Activated CD8-positive, alpha-beta T cell treated with anti-CD3 and anti-CD28 coated beads, Interleukin-2, amount 10 ng/mL, durations not matched to agents 7 days and 5 days (primary cell): ENCODE results near the gene OR4C15. TPM values are rescaled to one million over a fixed set of nuclear protein-coding genes. Genes with fewer than 3 reads are reported as not detected.

Experiments
- ATAC-seq: fragments of 150-1000 bp; cut with Tn5 transposase; one replicate; pipeline ENCODE4 v1.10.0; 2021; ENCODE audit warnings: moderate library complexity
- CTCF ChIA-PET: fragments of 350-600 bp; sonication (Branson Sonifier 250); formaldehyde crosslinking; loops from one replicate; lab custom pipeline; 2021; ENCODE audit warnings: antibody characterized with exemption; lab: Charles Lee
- POLR2A ChIA-PET: fragments of 350-600 bp; sonication (Branson Sonifier 250); formaldehyde crosslinking; loops from one replicate; lab custom pipeline; 2021; ENCODE audit warnings: antibody characterized with exemption; lab: Charles Lee
- DNase-seq: peaks from one replicate; pipeline ENCODE4 v3.0.0-alpha.2; 2020
- H3K27ac Mint-ChIP-seq: one replicate; pipeline ENCODE4 v1.8.0; 2021; ENCODE audit warnings: mild to moderate bottlenecking, mixed read lengths
- H3K27me3 Mint-ChIP-seq: one replicate; pipeline ENCODE4 v1.8.0; 2021; ENCODE audit warnings: low read depth, mixed read lengths
- H3K36me3 Mint-ChIP-seq: one replicate; pipeline ENCODE4 v1.8.0; 2021; ENCODE audit warnings: low read depth, mixed read lengths
- H3K4me1 Mint-ChIP-seq: one replicate; pipeline ENCODE4 v1.8.0; 2021; ENCODE audit warnings: low read depth, mixed read lengths
- H3K4me3 Mint-ChIP-seq: one replicate; pipeline ENCODE4 v1.8.0; 2021; ENCODE audit warnings: mild to moderate bottlenecking, mixed read lengths
- H3K9me3 Mint-ChIP-seq: one replicate; pipeline ENCODE4 v1.8.0; 2022; ENCODE audit warnings: mixed read lengths; ENCODE audit not compliant: insufficient read depth
- total RNA-seq, 2 experiments: library from RNA; stranded (reverse); gene quantifications; one replicate each; pipeline ENCODE4 v1.2.3, GENCODE V29; 2021

The OR4C15 gene
- total RNA-seq: not detected

DNA sequence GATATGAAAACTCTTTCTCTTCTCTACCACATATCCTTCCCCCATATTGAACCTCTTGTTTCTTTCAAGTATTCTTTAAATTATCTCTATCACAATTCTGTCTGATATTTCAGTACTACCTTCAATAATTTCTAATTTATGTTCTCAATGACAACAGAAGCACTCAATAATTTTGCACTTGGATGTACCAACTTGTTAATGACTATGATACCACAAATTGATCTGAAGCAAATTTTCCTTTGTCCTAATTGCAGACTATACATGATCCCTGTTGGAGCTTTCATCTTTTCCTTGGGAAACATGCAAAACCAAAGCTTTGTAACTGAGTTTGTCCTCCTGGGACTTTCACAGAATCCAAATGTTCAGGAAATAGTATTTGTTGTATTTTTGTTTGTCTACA is at the start of gene OR4C15:
Gene OR4C15 (plus strand): TSS at position 301 of the 400 bp plus-strand sequence. CDS start 0 bp downstream, at position 301.
- peaks cover 8% of the 10 kb centered on the region for H3K9me3 Mint-ChIP-seq
- H3K4me3 Mint-ChIP-seq: no peak within 1 kb of the TSS
- DNase-seq (no peak), ATAC-seq (no peak)
- no peaks in the 10 kb centered on the region for H3K27me3 Mint-ChIP-seq
- ChIA-PET POLR2A (no interaction called here), CTCF (no interaction called here)
- no peak within 1 kb of the TSS for H3K27ac Mint-ChIP-seq
- no peaks in the 10 kb centered on the region for H3K36me3 Mint-ChIP-seq
- H3K4me1 Mint-ChIP-seq: no peaks in the 10 kb centered on the region

DNA sequence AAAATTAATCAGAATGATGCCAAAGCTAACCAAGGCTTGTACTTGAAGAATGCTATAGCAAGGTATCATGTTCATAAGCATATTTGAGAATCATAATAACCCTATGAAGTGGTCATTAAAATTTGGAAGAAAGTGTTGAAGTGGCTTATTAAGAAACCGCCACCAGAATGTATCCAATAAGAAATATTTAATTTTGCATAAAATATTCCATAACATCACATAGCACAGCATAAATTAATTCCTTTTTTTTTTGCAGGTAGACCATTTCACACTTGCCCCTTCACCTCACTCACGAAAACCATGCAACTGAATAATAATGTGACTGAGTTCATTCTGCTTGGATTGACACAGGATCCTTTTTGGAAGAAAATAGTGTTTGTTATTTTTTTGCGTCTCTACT is 17.6 kb downstream of the OR4C15 start, which contains the start of gene OR4C16:
Gene OR4C16 (plus strand): TSS at position 301 of the 400 bp plus-strand sequence. CDS start 0 bp downstream, at position 301.
- H3K36me3 Mint-ChIP-seq: no peaks in the 10 kb centered on the region
- ChIA-PET CTCF (no interaction called here), POLR2A (no interaction called here)
- H3K4me3 Mint-ChIP-seq: no peak within 1 kb of the TSS
- no peaks in the 10 kb centered on the region for H3K27me3 Mint-ChIP-seq
- ATAC-seq: no peak
- DNase-seq: no peak
- peaks cover 31% of the 10 kb centered on the region for H3K9me3 Mint-ChIP-seq
- H3K4me1 Mint-ChIP-seq: no peaks in the 10 kb centered on the region
- H3K27ac Mint-ChIP-seq: no peak within 1 kb of the TSS

DNA sequence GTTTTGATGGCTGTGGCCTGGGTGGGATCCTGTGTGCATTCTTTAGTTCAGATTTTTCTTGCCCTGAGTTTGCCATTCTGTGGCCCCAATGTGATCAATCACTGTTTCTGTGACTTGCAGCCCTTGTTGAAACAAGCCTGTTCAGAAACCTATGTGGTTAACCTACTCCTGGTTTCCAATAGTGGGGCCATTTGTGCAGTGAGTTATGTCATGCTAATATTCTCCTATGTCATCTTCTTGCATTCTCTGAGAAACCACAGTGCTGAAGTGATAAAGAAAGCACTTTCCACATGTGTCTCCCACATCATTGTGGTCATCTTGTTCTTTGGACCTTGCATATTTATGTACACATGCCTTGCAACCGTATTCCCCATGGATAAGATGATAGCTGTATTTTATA is 18.3 kb downstream of the OR4C15 start:
- CTCF ChIA-PET: no interaction called here
- POLR2A ChIA-PET: no interaction called here
- H3K36me3 Mint-ChIP-seq: no peaks in the 10 kb centered on the region
- H3K9me3 Mint-ChIP-seq: peaks cover 31% of the 10 kb centered on the region
- DNase-seq (no peak), ATAC-seq (no peak)
- H3K27me3 Mint-ChIP-seq: no peaks in the 10 kb centered on the region
- no peak overlapping the region for H3K27ac Mint-ChIP-seq
- H3K4me1 Mint-ChIP-seq: no peaks in the 10 kb centered on the region
- H3K4me3 Mint-ChIP-seq: no peak overlapping the region

Other genes with a start within 250 kb of the OR4C15 start
- gene OR4A16, start 211.3 kb upstream of the OR4C15 start, total RNA-seq: not detected
- not detected for gene OR4A15, start 186.5 kb upstream of the OR4C15 start, total RNA-seq
- gene OR4C16, start 17.7 kb downstream of the OR4C15 start, total RNA-seq: not detected
- not detected for gene OR4C11, start 53.2 kb downstream of the OR4C15 start, total RNA-seq
- gene OR4P4, start 80.6 kb downstream of the OR4C15 start, total RNA-seq: not detected
- not detected for gene OR4S2, start 93.9 kb downstream of the OR4C15 start, total RNA-seq
- gene OR4C6, start 107.7 kb downstream of the OR4C15 start, total RNA-seq: not detected
- gene OR5D13, start 219.0 kb downstream of the OR4C15 start, total RNA-seq: not detected
- not detected for gene OR5D14, start 241.1 kb downstream of the OR4C15 start, total RNA-seq